Fibroblast of skin of right quadriceps (primary cell): Measurements from ENCODE around the gene TOB2.
"Not testable (repeated sequence)": the region's sequence is repeated elsewhere in the genome, so short reads cannot be mapped to it uniquely, and the experiment has no call there.

ENCODE experiments used
- DNase-seq: peaks from one replicate; pipeline ENCODE4 v3.0.0-alpha.2; 2013

The TOB2 gene

GRCh38 chr22:41425660-41426365 is 20.8 kb downstream of the TOB2 start:
- no peak for DNase-seq

DNA sequence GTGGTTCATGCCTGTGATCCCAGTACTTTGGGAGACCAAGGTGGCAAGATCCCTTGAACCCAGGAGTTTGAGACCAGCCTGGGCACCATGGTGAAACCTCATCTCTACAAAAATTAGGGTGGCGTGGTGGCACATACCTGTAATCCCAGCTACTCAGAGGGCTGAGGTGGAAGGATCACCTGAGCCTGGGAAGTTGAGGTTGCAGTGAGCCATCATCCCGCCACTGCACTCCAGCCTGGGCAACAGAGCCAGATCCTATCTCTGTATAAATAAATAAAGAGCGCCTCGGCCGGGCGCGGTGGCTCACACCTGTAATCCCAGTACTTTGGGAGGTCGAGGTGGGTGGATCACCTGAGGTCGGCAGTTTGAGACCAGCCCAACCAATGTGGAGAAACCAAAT is 27.9 kb downstream of the TOB2 start:
- no peak for DNase-seq

GRCh38 chr22:41417622-41418390 is 28.8 kb downstream of the TOB2 start:
- DNase-seq, result no peak

DNA sequence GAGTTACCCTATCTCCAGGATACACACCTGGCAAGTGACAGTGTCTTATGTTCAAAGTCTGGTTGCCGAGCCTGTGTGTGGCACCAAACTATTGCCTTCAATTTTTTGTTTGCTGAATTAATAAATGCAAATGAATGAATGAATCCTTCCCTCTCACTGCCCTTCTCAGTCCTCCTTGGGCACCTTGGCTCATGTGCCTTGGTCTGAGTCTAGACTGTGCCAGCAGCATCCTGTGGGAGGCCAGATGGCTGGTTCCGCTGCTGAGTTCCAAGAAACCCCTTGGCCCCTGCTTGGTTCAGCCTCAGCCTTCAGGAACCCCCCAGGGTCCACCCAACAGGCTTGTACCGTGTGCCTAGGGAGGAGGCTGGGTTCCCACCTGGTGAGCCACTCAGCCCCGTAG is 31.0 kb downstream of the TOB2 start:
- DNase-seq, result no peak

- DNase-seq, result no peak
These were observed 35.4 kb downstream of the TOB2 start for GRCh38 chr22:41411021-41411851.

- no peak for DNase-seq
These were observed 36.3 kb downstream of the TOB2 start for GRCh38 chr22:41410311-41410751.

DNA sequence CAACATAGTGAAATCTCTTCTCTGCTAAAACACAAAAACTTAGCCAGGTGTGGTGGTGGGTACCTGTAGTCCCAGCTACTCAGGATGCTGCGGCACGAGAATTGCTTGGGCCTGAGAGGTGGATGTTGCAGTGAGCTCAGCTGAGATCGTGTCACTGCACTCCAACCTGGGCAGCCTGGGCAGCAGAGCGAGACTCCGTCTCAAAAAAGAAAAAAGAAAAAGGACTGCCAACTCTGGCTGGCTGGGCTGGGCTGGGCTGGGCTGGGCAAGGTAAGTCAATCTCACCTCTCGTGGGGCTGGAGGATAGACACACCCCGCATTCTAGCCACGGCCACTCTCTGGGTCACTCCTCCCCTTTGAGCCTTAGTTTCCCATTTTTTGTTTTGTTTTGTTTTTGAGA is 37.9 kb downstream of the TOB2 start:
- no peak for DNase-seq

DNA sequence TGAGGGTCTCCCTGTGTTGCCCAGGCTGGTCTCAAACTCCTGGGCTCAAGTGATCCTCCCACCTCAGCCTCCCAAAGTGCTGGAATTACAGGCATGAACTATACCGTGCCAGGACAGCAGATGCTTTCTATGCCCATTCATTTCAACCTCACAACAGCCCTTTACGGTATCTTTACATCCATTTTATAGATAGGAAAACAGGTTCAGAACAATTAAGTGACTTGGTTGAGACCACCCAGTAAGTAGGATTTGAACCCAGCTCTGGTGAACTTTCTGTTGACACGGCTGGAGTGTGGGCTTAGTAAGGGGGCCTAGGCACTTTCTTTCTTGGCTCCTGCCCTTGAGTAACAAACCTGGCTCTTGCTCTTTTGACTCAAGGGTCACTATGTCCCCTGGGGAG is 39.2 kb downstream of the TOB2 start:
- no peak for DNase-seq

- no peak for DNase-seq
These were observed 40.2 kb downstream of the TOB2 start for GRCh38 chr22:41406410-41406809.

DNA sequence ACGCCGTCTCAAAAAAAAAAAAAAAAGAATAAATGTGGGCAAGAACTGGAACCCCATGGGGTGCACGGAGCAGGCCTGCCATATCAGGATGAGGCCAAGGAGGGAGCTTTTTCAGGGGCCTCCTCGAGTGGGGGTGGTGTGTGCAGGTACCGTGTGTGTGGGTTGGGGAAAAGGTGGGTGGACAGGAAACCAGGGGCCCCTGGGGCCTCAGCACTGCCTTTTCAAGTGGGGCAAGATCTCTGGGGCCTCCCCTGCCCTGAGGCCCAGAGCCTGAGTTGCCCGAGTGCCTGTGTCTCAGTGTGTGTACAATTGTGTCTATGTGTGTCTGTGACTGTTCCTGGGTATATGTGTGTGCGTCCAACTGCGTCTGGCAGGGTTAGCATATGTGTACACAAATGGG is 41.0 kb downstream of the TOB2 start:
- DNase-seq, result no peak

- DNase-seq, result peak; percentile 77
These were observed 42.9 kb downstream of the TOB2 start for GRCh38 chr22:41403532-41404318.

GRCh38 chr22:41402851-41403250 is 43.8 kb downstream of the TOB2 start:
- DNase-seq, result not testable (repeated sequence)

GRCh38 chr22:41401781-41402648 is 44.6 kb downstream of the TOB2 start:
- DNase-seq, result peak; percentile 84

DNA sequence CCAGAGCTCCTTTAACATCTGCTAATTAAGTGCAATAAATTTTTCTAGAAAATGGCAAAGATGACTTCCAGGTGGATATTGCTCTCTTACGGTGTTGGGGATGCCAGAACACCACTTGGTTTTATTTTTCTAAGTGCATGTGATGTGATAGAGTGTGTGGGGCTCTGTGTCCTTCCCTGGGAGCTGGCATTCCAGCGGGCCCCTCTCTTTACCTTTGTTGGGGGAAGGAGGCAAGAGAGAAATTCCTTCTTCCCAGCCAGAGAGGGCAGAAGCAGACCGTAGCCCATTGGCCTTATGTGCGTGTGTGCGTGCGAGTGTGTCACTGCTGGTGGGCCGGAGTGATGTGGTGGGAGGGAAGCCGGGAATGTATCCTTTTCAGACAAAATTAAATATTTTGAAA is 47.7 kb downstream of the TOB2 start:
- peak; percentile 21 for DNase-seq

DNA sequence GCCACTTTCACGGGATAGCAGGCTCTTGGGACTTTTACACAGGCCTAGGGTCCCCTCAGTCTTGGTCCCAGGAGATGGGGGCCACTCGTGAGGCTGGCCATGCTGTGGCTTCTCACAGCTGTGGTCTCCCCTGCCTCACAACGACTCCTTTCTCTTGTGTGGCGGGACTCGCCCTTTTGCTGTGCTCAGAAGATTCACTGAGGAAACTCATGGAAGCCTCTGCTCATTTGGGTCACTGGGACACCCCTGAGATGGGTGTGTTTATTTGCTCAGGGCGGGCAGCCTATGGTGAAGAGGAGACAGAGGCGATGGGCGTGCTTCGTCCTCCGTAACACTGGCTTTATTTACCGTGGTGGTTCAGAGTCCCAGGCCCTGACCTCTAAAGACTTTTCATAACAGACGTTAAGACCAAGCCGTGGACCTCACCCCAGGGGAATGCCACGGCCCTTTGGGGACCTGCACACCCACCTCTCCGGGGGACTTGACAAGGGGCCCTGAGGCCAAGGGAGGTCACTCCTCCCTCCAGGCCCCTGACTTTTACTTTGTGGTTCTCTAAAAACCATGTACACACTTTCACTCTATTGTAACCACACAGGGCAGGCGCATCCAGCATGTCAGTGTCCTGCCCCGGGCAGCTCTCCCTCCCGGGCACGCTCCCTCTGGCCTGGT is 49.3 kb downstream of the TOB2 start:
- DNase-seq, result no peak

GRCh38 chr22:41395531-41396240 is 50.9 kb downstream of the TOB2 start:
- no peak for DNase-seq

- no peak for DNase-seq
These were observed 52.6 kb downstream of the TOB2 start for GRCh38 chr22:41394012-41394356.

DNA sequence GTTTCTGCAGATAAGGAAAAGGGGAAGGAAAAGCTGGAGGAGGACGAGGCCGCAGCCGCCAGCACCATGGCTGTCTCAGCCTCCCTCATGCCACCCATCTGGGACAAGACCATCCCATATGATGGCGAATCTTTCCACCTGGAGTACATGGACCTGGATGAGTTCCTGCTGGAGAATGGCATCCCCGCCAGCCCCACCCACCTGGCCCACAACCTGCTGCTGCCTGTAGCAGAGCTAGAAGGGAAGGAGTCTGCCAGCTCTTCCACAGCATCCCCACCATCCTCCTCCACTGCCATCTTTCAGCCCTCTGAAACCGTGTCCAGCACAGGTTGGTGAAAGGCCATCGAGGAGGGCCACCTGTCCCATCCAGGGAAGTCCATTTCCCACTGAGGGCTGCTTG is 59.3 kb downstream of the TOB2 start:
- no peak for DNase-seq

DNA sequence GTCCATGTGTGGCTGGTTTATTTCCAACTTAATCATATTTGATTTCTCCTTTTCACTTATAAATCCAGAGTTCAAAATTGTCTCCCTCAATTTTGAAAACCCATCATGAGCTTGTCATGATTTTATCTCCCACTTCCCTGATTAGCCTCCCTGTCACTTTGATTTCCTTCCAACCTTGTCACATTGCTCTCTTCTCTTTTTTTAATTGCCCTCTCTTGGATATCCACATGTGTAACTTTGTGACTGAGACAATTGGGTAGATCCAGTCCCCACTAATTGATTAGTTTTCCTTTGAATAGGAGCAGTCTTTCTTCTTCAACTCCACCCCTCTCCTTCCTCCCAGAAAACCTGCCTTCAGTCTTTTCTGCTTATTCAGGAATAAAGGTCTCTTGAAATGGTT is 62.5 kb downstream of the TOB2 start:
- DNase-seq, result no peak
